Skeletal muscle cell (primary cell): ENCODE measurements around the gene ACBD6.
A peak's percentile ranks its signal among the peaks of the same experiment; 100 is the strongest.

Source experiments
- DNase-seq: peaks from one replicate; pipeline ENCODE4 v3.0.0-alpha.2; 2010; ENCODE audit warnings: low read depth
- H3K4me3 ChIP-seq: 2 replicates; pipeline ENCODE4 v1.5.1; 2011; ENCODE audit warnings: low read depth, mild to moderate bottlenecking, control low read depth, low read length, moderate library complexity

The ACBD6 gene

DNA sequence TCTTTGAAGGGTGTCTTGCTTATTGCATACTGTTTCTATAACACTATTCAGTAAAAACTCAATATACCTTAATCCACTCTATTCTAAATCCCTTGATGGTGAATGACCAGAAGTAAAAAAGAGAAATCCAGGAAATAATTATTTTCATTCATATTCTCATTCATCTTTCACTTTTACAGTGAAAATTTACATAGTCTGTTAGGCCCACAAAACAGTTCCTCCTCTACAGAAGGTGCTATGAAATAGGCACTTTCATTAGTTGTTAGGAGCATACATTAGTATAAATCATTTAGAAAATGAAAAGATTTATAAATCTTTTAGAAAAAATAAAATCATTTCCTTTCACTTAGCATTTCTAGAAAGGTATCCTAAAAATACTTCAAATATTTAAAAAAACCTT is 157.2 kb downstream of the ACBD6 start:
- no peak overlapping the region for H3K4me3 ChIP-seq
- no peak for DNase-seq

DNA sequence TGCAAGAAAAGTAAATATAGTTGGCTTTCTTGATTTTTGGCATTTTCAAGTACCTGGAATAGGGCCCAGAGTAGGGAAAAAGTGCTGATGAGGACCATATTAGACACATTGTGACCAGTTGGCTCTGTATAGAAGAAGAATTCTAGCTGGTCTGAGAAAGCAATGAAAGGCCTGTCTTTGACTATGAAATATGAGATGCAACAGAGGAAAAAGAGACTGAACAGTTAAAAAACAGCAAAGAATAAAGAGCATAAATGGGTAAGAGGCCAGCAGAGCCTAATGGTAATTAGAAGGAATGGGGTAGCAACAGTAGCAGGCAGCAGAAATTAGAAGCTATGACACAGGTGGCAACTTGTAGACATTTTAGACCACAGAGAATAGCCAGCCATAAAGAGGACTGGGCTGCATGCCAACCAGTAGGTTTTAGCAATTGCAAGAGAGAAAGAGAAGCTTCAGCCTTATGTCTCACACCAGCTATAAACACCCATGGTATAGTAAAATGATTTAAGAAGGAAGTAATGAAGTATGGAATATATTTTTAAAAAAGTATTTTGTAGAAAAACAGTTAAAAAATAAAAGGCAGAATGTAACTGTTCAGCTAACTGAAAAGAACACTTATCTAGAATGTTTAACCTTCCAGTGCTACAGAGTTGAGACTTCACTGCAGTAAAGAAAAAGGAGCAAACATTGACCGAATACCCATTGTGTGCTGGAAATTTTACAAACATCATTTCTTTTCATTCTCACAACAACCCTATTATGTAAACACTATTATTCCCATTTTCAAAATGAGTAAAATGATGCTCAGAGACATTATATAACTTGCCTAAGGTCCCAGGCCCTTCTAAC is 158.2 kb downstream of the ACBD6 start:
- no peak overlapping the region for H3K4me3 ChIP-seq
- peak; percentile 24 for DNase-seq

DNA sequence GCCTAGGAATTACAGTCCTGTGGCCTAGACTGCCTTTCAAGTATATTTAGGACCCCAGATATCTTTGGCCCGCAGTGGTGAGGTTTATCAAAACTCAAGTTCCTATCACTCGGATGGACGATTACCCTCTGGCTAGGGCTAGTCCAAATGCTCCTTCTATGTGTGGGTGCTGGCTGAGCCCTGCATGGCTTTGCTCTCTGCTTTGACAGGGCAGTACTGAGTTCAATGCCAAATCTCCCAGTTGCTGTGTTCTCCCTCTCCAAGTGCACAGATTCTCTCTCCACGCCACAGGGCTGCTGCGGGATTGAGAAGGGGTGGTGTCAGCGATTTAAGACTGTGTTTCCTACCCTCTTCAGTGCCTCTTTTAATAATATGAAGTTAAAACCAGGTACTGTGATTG is 175.3 kb downstream of the ACBD6 start:
- no peak overlapping the region for H3K4me3 ChIP-seq
- no peak for DNase-seq

DNA sequence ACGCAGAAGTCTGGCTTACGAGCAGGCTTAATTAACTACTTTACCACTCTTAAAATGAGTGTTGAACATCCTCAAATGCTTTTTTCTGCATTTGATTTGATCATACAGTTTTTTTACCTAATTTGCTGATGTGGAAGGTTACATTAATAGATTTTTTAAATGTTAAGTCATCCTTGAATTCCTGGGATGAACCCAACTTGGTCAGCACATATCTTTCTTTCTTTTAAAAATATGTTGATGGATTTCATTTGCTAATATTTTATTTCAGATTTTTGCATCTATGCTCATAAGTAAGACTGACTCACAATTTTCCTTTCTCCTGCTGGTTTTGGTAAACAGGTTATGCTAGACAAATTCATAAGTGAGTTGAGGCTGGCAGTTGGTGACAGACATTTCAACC is 189.5 kb downstream of the ACBD6 start:
- no peak overlapping the region for H3K4me3 ChIP-seq
- DNase-seq: no peak

DNA sequence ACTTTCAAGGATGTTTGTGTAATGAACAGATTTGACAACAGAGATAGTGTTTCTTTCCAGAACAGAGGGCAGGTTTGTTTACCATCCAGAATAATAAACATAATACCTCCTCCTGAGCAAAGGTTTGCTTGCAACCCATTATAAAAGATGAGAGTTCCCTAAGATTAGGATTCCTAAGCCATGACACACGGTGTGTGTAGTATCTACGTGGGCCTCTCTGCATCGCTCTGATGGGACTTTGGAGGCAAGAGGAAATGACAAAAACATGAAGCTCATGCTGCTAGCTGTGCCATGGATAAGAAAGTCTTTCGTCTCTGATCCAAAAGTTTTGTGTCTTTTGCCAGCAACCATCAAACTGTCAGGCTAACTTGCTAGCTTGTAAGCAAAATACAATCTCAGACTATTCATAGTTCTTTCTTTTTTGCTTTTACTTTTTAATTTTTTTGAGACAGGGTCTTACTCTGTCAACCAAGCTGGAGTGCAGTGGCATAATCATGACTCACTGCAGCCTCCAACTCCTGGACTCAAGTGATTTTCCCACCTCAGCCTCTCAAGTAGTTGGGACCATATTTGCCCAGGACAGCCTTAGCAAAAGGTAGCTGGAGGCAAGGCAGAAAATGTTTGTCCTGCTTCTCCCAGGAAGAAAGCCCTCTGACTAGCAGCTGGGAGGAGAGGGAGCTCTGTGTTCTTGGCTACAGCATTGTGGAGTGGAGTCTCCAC is 191.2 kb downstream of the ACBD6 start:
- no peak overlapping the region for H3K4me3 ChIP-seq
- DNase-seq: no peak

DNA sequence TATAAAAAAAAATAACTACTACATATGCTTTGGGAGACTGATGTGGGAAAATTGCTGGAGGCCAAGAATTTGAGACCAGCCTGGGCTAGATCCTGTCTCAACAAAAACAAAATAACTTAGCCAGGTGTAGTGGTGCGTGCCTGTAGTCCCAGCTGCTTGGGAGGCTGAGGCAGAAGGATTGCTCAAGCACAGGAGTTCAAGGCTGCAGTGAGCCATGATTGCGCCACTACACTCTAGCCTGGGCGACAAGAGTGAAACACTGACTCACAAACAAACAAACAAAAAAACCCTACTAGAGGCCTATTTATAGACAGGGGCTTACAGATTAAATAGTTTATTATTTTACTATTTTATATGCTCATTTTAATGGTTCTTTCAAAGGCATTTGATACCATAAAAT is 192.3 kb downstream of the ACBD6 start:
- no peak for DNase-seq
- no peak overlapping the region for H3K4me3 ChIP-seq

DNA sequence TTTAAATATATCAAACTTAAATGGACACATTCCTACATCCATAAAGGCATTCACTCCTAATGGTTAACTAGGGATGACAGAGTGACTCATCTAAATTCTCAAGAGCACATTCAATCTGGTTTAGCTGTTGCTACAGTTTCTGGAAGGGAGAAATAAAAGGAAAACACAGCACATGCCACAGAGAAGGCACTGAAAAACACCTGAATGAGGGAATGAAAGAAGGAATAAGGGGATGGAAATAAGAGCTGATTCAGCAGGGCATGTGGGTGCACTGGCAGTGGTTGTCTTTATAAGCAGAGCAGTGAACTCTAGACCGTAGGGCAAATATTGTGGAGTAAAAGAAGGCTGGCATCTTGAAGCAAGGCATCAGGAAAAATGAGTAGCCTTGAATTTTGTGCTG is 193.0 kb downstream of the ACBD6 start:
- H3K4me3 ChIP-seq: no peak overlapping the region
- DNase-seq: no peak

DNA sequence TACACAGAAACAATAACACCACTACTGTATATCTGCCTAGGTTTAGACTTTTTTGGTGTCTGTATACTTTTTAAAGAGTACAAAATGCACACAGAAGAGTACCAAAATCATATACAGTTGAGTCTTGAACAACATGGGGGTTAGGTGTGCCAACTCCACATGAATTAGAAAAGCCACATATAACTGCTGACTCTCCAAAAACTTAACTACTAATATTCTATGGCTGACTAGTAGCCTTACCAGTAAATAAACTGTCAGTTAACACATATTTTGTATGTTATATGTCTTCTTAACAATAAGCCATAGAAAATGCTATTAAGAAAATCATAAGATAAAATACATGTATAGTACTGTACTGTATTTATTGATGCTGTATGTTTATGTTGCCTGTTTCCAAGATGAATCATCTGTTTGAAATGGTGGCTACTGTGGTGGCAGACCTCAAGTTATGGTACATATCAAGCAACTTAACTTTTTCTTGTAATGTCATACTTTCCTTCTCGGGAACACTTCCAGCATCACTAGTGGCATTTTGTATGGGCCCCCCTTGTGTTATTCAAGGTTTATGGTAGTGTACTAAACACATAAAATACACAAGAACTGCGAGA is 201.1 kb downstream of the ACBD6 start:
- DNase-seq: no peak
- H3K4me3 ChIP-seq: no peak overlapping the region

DNA sequence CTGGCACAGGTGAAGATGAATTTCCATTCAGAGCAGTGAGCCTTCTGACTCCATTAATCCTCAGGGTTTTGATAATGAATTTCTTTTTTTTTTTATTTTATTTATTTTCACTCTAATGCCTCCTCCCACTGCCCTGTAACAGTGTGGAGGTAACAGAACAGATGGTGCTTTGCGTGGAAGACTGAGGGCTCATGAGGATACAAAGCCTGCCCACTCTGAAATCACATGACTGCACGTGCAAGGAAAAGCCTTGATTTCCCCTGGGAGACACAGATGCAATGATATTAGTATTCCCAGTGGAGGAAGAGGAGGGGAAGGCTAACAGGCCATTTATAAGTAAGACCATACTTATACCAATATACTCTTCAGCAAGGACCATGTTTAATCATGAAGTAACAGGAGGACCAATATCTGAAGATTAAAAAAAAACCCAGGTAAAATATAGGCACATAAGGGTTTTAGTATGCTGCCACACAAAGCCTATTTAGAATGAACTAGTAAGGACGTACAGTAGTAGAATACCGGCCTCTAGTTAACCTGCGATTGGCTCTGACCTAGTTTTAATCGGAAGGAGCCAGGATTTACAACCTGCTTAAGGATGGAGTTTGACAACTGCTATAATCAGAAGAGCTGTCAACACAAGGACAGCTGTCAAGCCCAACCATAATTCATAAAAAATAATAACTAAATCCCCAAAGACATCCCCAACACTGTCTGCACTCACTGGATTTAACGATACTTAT is 202.7 kb downstream of the ACBD6 start:
- no peak overlapping the region for H3K4me3 ChIP-seq
- no peak for DNase-seq

DNA sequence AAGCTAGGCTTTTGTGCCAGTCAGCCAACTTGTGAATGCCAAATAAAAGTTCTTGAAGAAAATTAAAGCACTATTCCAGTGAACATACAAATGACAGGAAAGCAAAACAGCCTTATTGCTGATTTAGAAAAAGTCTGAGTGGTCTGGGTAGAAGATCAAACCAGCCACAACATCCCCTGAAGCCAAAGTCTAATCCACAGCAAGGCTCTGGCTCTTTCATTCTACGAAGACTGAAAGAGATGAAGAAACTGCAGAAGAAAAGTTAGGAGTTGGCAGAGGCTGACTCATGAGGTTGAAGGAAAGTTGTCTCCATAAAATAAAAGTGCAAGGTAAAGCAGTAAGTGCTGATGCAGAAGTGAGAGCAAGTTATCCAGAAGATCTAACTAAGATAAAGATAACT is 206.4 kb downstream of the ACBD6 start:
- H3K4me3 ChIP-seq: no peak overlapping the region
- DNase-seq: no peak

DNA sequence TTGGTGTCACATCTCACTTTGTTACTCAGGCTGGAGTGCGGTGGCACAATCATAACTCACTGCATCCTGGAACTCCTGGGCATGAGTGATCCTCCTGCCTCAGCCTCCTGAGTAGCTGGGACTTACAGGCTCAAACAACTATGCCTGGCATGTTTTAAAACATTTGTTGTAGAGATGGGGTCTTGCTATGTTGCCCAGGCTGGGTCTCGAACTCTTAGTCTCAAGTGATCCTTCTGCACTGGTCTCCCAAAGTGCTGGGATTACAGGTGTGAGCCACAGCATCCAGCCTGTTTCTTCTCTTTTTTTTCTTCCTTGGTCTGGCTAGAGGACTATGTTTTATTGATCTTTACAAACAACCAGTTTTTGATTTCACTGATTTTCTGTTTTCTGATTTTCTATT is 207.7 kb downstream of the ACBD6 start:
- H3K4me3 ChIP-seq: no peak overlapping the region
- no peak for DNase-seq

DNA sequence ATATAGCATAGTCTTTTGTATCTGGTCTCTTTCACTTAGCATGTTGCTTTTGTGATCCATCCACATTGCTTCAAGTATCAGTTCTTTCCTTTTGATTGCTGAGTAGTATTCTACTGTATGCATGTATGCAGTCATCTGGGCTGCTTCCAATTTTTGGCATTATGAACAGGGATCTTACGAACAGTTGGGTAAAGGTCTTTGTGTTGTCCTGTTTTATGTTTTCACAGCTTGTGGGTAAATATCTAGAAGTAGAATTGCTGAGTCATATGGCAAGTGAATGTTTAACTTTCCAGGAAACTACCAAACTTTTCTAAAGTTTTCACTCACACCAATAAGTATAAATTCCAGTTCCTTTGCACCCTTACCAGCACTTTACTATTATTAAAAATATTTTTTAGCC is 211.4 kb downstream of the ACBD6 start:
- H3K4me3 ChIP-seq: no peak overlapping the region
- no peak for DNase-seq

DNA sequence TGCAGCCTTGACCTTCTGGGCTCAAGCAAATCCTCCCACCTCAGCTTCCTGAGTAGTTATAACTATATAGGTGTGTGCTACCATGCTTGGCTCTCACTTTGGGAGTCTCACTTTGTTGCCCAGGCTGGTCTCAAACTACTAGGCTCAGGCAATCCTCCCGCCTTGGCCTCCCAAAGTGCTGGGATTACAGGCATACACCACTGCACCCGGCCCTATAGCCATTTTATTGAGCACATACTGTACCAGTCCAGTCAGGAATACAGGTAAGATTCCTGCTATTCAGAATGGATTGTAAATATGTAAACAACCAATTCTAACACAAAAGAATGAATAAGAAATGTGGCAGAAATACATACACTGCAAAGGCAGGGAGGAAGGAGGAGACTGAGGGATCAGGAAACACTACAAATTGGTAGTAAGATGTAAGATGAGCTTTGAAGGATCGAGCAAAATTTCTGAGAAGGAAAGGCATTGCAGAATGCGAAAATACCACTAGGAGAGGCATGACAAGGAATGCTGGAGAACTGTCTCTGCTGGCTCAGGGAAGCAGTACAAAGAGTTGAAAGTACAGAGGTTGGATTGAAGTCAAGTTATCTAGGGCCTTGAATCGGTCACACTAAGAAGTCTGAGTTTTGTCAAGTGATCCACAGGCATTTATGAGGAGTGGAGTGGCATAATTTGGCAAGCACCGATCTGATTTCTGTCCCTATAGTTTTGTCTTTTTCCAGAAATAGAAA is 211.9 kb downstream of the ACBD6 start:
- no peak overlapping the region for H3K4me3 ChIP-seq
- DNase-seq: no peak

DNA sequence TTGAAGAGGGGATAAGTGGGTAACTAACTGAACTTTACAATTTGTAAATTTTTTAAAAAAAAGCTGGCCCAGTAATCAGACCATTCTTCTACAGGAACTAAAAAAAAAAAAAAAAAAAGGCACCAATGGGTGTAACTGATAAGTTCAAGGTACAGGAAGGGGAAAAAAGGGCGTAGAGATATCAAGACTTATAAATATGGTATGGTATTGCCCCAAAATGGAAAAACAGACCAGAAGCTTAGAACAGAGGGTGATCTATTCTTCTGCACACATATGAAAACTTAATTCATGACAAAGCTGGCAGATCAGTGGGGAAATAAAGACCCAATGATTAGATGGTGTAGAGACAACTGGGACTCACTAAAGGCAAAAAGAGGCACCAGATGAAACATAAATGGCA is 213.4 kb downstream of the ACBD6 start:
- DNase-seq: no peak
- no peak overlapping the region for H3K4me3 ChIP-seq

DNA sequence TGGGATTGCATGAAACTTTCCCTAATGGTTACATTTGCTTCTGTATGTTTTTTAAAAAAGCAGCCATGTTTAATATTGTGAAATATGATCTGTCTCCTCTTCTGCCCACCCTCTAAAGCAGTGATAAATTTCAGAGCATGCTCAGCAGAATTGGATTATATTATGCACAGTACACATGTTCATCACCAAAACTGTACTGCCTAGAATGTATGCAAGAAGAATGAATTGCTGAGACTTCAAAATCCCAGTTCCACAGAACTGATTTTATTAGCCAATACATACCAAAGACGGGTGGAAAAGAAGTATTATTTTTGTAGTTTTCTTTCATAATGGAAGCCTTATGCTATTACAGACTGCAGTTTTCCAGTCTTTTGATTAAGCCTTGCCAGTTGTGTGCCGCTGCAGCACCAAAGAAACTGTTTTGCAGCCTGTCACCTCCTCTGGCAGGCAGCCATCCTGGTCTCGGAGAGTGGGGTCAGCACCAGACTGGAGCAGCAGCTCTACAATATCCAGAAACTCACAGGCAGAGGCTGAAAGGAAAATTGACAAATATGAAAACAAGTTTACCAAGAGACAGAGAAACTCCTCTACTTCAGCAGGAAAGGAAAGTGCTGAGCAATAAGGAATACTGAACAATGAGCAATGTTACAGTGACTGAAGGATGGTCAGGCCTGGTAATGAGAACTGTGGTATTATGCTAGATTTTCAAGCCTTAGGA is 214.2 kb downstream of the ACBD6 start:
- H3K4me3 ChIP-seq: no peak overlapping the region
- DNase-seq: no peak

DNA sequence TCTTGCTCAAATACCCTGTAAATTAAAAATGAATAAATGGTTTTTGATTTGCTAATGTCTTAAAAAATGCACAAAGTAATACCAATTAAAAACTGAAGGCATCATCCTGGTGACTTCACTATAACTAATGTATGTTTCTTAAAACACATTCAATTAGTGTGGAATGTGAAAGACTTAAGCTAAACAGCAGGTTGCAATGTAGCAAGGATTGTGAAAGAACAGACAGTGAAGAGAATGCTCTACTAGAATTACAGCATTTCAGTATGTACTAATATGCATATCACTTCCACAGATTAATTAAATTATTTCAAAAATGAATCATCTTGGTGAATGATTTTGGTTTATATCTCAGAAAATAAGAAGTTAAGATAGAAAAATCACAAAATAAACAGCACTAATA is 216.0 kb downstream of the ACBD6 start:
- H3K4me3 ChIP-seq: no peak overlapping the region
- DNase-seq: no peak

DNA sequence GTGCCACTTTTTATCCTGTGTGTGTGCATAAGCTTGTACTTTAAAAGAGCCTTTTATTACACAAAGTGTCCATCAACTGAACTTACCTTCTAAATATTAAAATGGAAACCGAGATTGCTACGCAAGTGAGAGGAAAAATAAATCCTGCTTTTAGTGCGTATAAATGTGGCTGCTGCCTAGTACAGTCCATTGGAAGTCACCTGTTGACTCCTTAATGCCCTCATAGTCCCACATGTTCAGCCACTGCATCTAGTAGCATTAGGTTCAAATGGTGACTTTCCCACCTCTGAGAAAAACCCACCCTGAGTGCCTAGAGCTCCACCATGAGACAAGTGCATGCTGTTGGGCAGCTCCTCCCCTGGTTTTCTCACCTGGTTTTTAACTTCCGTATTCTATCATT is 219.3 kb downstream of the ACBD6 start:
- DNase-seq: no peak
- no peak overlapping the region for H3K4me3 ChIP-seq

DNA sequence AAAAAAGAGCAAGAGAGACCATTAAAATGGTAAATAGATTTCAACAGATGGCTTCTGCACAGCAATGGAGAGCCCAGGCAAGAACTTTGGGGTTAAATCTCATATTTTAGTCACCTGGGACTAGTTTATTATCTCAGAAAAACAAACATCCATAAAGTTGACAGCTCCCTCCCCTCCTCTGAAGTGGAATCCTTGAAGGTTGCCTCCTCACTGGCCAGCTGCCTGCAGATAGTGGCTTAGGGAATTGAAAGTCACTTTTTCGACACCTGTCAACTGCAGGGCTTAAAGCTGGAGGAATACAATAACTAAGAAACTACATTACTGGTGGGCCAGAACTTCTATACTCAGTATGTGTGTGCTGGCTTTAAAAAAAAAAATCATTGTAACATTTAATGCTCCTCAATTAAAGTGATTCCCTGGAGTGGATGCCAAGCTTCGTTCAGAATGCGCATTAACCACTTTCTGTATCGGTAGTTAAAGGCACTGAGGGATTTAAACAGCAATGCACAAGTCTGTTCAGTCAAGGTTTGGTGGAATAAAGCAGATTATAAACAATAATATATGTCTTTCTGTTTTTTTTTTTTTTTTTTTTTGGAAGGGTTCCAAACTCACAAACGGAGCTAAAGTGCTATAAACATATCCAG is 219.9 kb downstream of the ACBD6 start:
- no peak for DNase-seq
- H3K4me3 ChIP-seq: no peak overlapping the region
